Astrocyte of the cerebellum (primary cell): ENCODE data around the gene BLNK.

Experiments
- DNase-seq: peaks from one replicate; pipeline ENCODE4 v3.0.0-alpha.2; 2011; ENCODE audit warnings: low read depth
- H3K4me3 ChIP-seq: 2 replicates; pipeline ENCODE4 v1.5.1; 2011; ENCODE audit warnings: mild to moderate bottlenecking, low read depth, low read length, moderate library complexity
- in situ Hi-C: cut with HindIII; loops from 2 replicates; pipeline ENCODE4 v1.10.0; 2017; ENCODE audit warnings: low sequenced_read_pairs
- TF ChIP-seq, protein P1 (sequence below): IDR thresholded peaks from 2 replicates; pipeline ENCODE4 v1.5.1; 2012; ENCODE audit warnings: low read length, low read depth, moderate library complexity, mild to moderate bottlenecking; ENCODE audit errors: missing control alignments

Gene BLNK

GRCh38 chr10:96176985-96177384, 94.4 kb downstream of the BLNK start:
- no peak for DNase-seq
- in situ Hi-C loops, result no loop called here
- TF ChIP-seq, protein P1, sequence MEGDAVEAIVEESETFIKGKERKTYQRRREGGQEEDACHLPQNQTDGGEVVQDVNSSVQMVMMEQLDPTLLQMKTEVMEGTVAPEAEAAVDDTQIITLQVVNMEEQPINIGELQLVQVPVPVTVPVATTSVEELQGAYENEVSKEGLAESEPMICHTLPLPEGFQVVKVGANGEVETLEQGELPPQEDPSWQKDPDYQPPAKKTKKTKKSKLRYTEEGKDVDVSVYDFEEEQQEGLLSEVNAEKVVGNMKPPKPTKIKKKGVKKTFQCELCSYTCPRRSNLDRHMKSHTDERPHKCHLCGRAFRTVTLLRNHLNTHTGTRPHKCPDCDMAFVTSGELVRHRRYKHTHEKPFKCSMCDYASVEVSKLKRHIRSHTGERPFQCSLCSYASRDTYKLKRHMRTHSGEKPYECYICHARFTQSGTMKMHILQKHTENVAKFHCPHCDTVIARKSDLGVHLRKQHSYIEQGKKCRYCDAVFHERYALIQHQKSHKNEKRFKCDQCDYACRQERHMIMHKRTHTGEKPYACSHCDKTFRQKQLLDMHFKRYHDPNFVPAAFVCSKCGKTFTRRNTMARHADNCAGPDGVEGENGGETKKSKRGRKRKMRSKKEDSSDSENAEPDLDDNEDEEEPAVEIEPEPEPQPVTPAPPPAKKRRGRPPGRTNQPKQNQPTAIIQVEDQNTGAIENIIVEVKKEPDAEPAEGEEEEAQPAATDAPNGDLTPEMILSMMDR, result no peak
- H3K4me3 ChIP-seq, result no peak overlapping the region

GRCh38 chr10:96172666-96173065, 98.7 kb downstream of the BLNK start:
- TF ChIP-seq, protein P1, result no peak
- in situ Hi-C loops, result no loop called here
- DNase-seq, result no peak
- no peak overlapping the region for H3K4me3 ChIP-seq

GRCh38 chr10:96170230-96170629, 101.1 kb downstream of the BLNK start:
- no peak overlapping the region for H3K4me3 ChIP-seq
- in situ Hi-C loops, result no loop called here
- TF ChIP-seq, protein P1, result no peak
- no peak for DNase-seq

GRCh38 chr10:96168546-96168945, 102.8 kb downstream of the BLNK start:
- in situ Hi-C loops, result no loop called here
- no peak overlapping the region for H3K4me3 ChIP-seq
- no peak for DNase-seq
- TF ChIP-seq, protein P1, result no peak

DNA sequence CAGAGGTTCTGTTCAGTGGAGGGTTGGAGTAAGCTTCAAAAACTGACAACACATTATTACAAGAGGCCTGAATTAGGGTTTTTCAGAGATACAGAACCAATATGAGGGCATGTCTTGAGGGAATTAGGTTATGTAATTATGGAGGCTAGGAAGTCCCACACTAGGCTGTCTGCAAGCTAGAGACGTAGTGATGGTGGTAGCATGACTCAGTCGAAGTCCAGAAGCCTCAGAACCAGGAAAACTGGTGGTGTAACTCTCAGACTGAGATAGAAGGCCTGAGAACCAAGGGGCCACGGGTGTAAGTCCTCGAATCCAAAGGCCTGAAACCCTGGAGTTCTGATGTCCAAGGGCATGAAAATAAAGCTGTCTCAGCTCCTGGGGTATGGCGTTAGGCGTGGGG, 105.6 kb downstream of the BLNK start:
- in situ Hi-C loops, result no loop called here
- no peak for DNase-seq
- TF ChIP-seq, protein P1, result no peak
- H3K4me3 ChIP-seq, result no peak overlapping the region

DNA sequence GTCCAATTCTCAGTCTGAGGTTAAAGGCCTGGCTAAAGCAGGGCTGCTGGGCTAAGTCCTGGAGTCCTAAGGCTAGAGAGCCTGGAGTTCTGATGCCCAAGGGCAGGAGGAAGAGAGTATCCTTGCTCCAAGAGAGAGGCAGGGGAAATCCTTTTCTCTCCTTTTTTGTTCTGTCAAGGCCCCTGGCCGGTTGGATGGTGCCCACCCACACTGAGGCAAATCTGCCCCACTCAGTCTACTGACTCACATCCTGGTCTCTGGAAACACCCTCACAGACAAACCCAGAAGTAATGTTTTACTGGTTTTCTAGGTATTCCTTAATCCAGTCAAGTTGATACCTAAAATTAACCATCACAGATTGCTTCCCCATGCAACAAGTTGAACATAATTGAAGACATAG, 118.3 kb downstream of the BLNK start:
- H3K4me3 ChIP-seq, result no peak overlapping the region
- in situ Hi-C loops, result no loop called here
- TF ChIP-seq, protein P1, result no peak
- no peak for DNase-seq

- in situ Hi-C loops, result no loop called here
- DNase-seq, result no peak
- H3K4me3 ChIP-seq, result no peak overlapping the region
- TF ChIP-seq, protein P1, result no peak
Observed at GRCh38 chr10:96152437-96152836, 118.9 kb downstream of the BLNK start.
